ENCODE data around the gene OR52I2. TPM values are rescaled to one million over a fixed set of nuclear protein-coding genes. Genes with fewer than 3 reads are reported as not detected.
A peak's percentile ranks its signal among the peaks of the same experiment; 100 is the strongest.

Gene OR52I2
- total RNA-seq, 1 donor from 2014 or later: not detected

- peaks cover 4% of the 10 kb centered on the region for H3K9me3 Mint-ChIP-seq
Measured at GRCh38 chr11:4547416-4547815, 34.1 kb upstream of the OR52I2 start.

GRCh38 chr11:4551346-4551979, 30.1 kb upstream of the OR52I2 start:
- Mint-ChIP-seq H3K4me3 (no peak overlapping the region), H3K27ac (no peak overlapping the region), H3K27me3 (ENCODE audit: insufficient read depth, low read depth) (peaks cover 3% of the 10 kb centered on the region), H3K9me3 (peaks cover 6% of the 10 kb centered on the region), H3K36me3 (no peaks in the 10 kb centered on the region), H3K4me1 (no peaks in the 10 kb centered on the region)
- H3K4me3 ChIP-seq: no peak overlapping the region
- TF ChIP-seq EZH2phosphoT487 (IDR thresholded peaks at IDR 0.05): no peak
- peak; percentile 46 for TF ChIP-seq CTCF (IDR thresholded peaks at IDR 0.05)
- H3K27ac ChIP-seq: no peak overlapping the region
- no peaks in the 10 kb centered on the region for H3F3A ChIP-seq (ENCODE audit: low read depth)
- H3K27me3 ChIP-seq: no peaks in the 10 kb centered on the region
- no peaks in the 10 kb centered on the region for H3K9me3 ChIP-seq (ENCODE audit: low read depth)
- H3K4me2 ChIP-seq: no peak overlapping the region
- no peaks in the 10 kb centered on the region for H4K20me1 ChIP-seq (ENCODE audit: low read depth)
- no peak overlapping the region for H3K9ac ChIP-seq
- H2AFZ ChIP-seq (replicated peaks): no peak overlapping the region
- H3K36me3 ChIP-seq: no peaks in the 10 kb centered on the region
- no peaks in the 10 kb centered on the region for H3K4me1 ChIP-seq
- peak; percentile 10 for DNase-seq (ENCODE audit: low spot score)
- H3K79me2 ChIP-seq (ENCODE audit: low read depth): no peaks in the 10 kb centered on the region

More at GRCh38 chr11:4547416-4547815, 34.1 kb upstream of the OR52I2 start:
- Histone ChIP-seq H3K36me3 (no peaks in the 10 kb centered on the region), H3K4me1 (no peaks in the 10 kb centered on the region), H2AFZ (replicated peaks) (no peak overlapping the region), H3K27ac (no peak overlapping the region), H3F3A (ENCODE audit: low read depth) (no peaks in the 10 kb centered on the region), H3K9me3 (ENCODE audit: low read depth) (no peaks in the 10 kb centered on the region), H3K4me3 (no peak overlapping the region), H4K20me1 (ENCODE audit: low read depth) (no peaks in the 10 kb centered on the region), H3K9ac (no peak overlapping the region), H3K79me2 (ENCODE audit: low read depth) (no peaks in the 10 kb centered on the region), H3K27me3 (no peaks in the 10 kb centered on the region), H3K4me2 (no peak overlapping the region)
- no peak for TF ChIP-seq EZH2phosphoT487 (IDR thresholded peaks at IDR 0.05)
- no peak for TF ChIP-seq EZH2 (IDR thresholded peaks at IDR 0.05)
- no peak for TF ChIP-seq CTCF (IDR thresholded peaks at IDR 0.05)
- no peak for DNase-seq (ENCODE audit: low spot score)
- H3K4me3 Mint-ChIP-seq: no peak overlapping the region
- H3K27me3 Mint-ChIP-seq (ENCODE audit: insufficient read depth, low read depth): peaks cover 2% of the 10 kb centered on the region
- no peak overlapping the region for H3K27ac Mint-ChIP-seq
- no peaks in the 10 kb centered on the region for H3K4me1 Mint-ChIP-seq
- H3K36me3 Mint-ChIP-seq: no peaks in the 10 kb centered on the region

- Histone ChIP-seq H3K4me2 (no peak overlapping the region), H2AFZ (replicated peaks) (peak overlapping the region; percentile 34), H3K4me3 (no peak overlapping the region), H3K9me3 (ENCODE audit: low read depth) (no peaks in the 10 kb centered on the region), H3K27ac (no peak overlapping the region), H3K9ac (no peak overlapping the region), H4K20me1 (ENCODE audit: low read depth) (no peaks in the 10 kb centered on the region), H3K79me2 (ENCODE audit: low read depth) (no peaks in the 10 kb centered on the region), H3F3A (ENCODE audit: low read depth) (no peaks in the 10 kb centered on the region), H3K27me3 (no peaks in the 10 kb centered on the region), H3K36me3 (no peaks in the 10 kb centered on the region), H3K4me1 (no peaks in the 10 kb centered on the region)
- H3K27me3 Mint-ChIP-seq (ENCODE audit: insufficient read depth, low read depth): peaks cover 3% of the 10 kb centered on the region
- TF ChIP-seq CTCF (IDR thresholded peaks at IDR 0.05): no peak
- no peak for TF ChIP-seq EZH2 (IDR thresholded peaks at IDR 0.05)
- TF ChIP-seq EZH2phosphoT487 (IDR thresholded peaks at IDR 0.05): no peak
- no peak overlapping the region for H3K27ac Mint-ChIP-seq
- no peak for DNase-seq (ENCODE audit: low spot score)
- H3K36me3 Mint-ChIP-seq: no peaks in the 10 kb centered on the region
- H3K4me3 Mint-ChIP-seq: no peak overlapping the region
- peaks cover 14% of the 10 kb centered on the region for H3K9me3 Mint-ChIP-seq
- H3K4me1 Mint-ChIP-seq: no peaks in the 10 kb centered on the region
Measured at GRCh38 chr11:4559527-4560440, 21.8 kb upstream of the OR52I2 start.

Data from neural progenitor cell (in vitro differentiated cells).